HepG2 (cell line): ENCODE measurements around the gene SAE1. TPM values are rescaled to one million over a fixed set of nuclear protein-coding genes. Genes with fewer than 3 reads are reported as not detected.

Experiments
- DMTF1 ChIP-seq: sonication (generic); formaldehyde crosslinking; IDR thresholded peaks from 2 replicates; pipeline ENCODE4 v1.4.0; 2020; ENCODE audit warnings: mild to moderate bottlenecking, missing genetic modification reagents
- HOXA5 ChIP-seq: sonication (generic); formaldehyde crosslinking; IDR thresholded peaks from 2 replicates; pipeline ENCODE4 v1.4.0; 2020; ENCODE audit warnings: missing genetic modification reagents
- PBX3 ChIP-seq: sonication (generic); formaldehyde crosslinking; IDR thresholded peaks from 2 replicates; pipeline ENCODE4 v1.8.1; 2023; ENCODE audit warnings: missing genetic modification reagents, inconsistent platforms, borderline replicate concordance
- RNF219 ChIP-seq: sonication (generic); formaldehyde crosslinking; IDR thresholded peaks from 2 replicates; pipeline ENCODE4 v1.5.0; 2020; ENCODE audit warnings: mild to moderate bottlenecking, missing genetic modification reagents
- SRSF1 ChIP-seq: fragments of 200-400 bp; formaldehyde crosslinking; optimal IDR thresholded peaks from 2 replicates; pipeline ENCODE3; 2017; ENCODE audit warnings: mild to moderate bottlenecking, low read depth, low read length, moderate library complexity
- TEAD3 ChIP-seq: optimal IDR thresholded peaks from 2 replicates; pipeline ENCODE3; 2016; ENCODE audit warnings: borderline replicate concordance
- XBP1 ChIP-seq: sonication (generic); formaldehyde crosslinking; IDR thresholded peaks from 2 replicates; pipeline ENCODE4 v1.5.0; 2020; ENCODE audit warnings: missing genetic modification reagents
- ZBTB39 ChIP-seq: sonication (generic); formaldehyde crosslinking; IDR thresholded peaks from 2 replicates; pipeline ENCODE4 v1.5.0; 2020; ENCODE audit warnings: missing genetic modification reagents
- ZNF512 ChIP-seq: sonication (generic); formaldehyde crosslinking; IDR thresholded peaks from 2 replicates; pipeline ENCODE4 v1.4.0; 2020; ENCODE audit warnings: mild to moderate bottlenecking, missing genetic modification reagents
- ZNF543 ChIP-seq: sonication (generic); formaldehyde crosslinking; IDR thresholded peaks from 2 replicates; pipeline ENCODE4 v1.4.0; 2020; ENCODE audit warnings: mild to moderate bottlenecking, missing genetic modification reagents
- ZNF567 ChIP-seq: sonication (generic); formaldehyde crosslinking; IDR thresholded peaks from 2 replicates; pipeline ENCODE4 v1.8.1; 2023; ENCODE audit warnings: mild to moderate bottlenecking, missing genetic modification reagents, borderline replicate concordance
- ZNF768 ChIP-seq: sonication (generic); formaldehyde crosslinking; IDR thresholded peaks from 2 replicates; pipeline ENCODE4 v1.4.0; 2020; ENCODE audit warnings: missing genetic modification reagents
- ZNF780A ChIP-seq: sonication (generic); formaldehyde crosslinking; IDR thresholded peaks from 2 replicates; pipeline ENCODE4 v1.8.0; 2022; ENCODE audit warnings: mild to moderate bottlenecking, missing genetic modification reagents, moderate library complexity
- polyA plus RNA-seq, 8 experiments: library from polyadenylated mRNA; depleted of rRNA in 3 of 8; stranded (reverse) in 7 of 8; unstranded in 1 of 8; fragments of >200 nt; fragmentation: Illumina TruSeq in 4 of 8; extraction: Trizol in 4 of 8; gene quantifications; 2 replicates each; pipeline versions ENCODE4 v1.2.1 to v1.2.3, GENCODE V29; 2011 to 2016; ENCODE audit warnings: low read depth in 4 of 8, missing spikeins in 1 of 8, mixed read lengths in 1 of 8; ENCODE audit not compliant: insufficient read depth in 1 of 8
- total RNA-seq, 5 experiments: library from RNA; depleted of rRNA; stranded (reverse); fragments of >200 nt; fragmentation: Illumina TruSeq; extraction: Trizol; gene quantifications; 2 replicates each; pipeline ENCODE4 v1.2.3, GENCODE V29; 2016; ENCODE audit warnings: low read depth in 1 of 5

SAE1 gene
- total and polyA plus RNA-seq, 2 of the 13 experiments (the other 11 are each of a cell fraction or from before 2014, with no cell fraction given): 87.6 to 197 TPM

- TF ChIP-seq RNF219 (peak; percentile 87; the same call in 1 of the 2 replicates), SRSF1 (no peak), XBP1 (no peak), ZNF768 (CRISPR knock-in tag) (peak; percentile 59; the same call in 1 of the 2 replicates), DMTF1 (CRISPR knock-in tag) (no peak), TEAD3 (no peak), ZNF780A (CRISPR knock-in tag) (peak; percentile 67; the same call in 1 of the 2 replicates), ZBTB39 (CRISPR knock-in tag) (no peak), ZNF543 (CRISPR knock-in tag) (peak; percentile 96), ZNF512 (no peak), ZNF567 (CRISPR knock-in tag) (peak; percentile 80; the same call in 1 of the 2 replicates), HOXA5 (CRISPR knock-in tag) (peak; percentile 79), PBX3 (CRISPR knock-in tag) (0 out of 2 replicates have a peak, but pooled peaks have one; percentile 22)
These were observed 113.3 kb downstream of the SAE1 start (continued) for GRCh38 chr19:47243776-47244547.
